Right lobe of liver (tissue), 4 donors: Measurements from ENCODE around the gene DHFR.

Experiments
- CTCF ChIP-seq, 4 donors: fragments of 200-600 bp in 3 of 4; fragments of 450-650 bp in 1 of 4; IDR thresholded peaks; one replicate each; pipeline versions ENCODE4 v1.5.1 to v1.8.0; 2016 to 2022; ENCODE audit warnings: antibody characterized with exemption in 4 of 4, mild to moderate bottlenecking in 2 of 4
- POLR2A ChIP-seq: fragments of 450-650 bp; IDR thresholded peaks from one replicate; pipeline ENCODE4 v1.6.1; 2017; ENCODE audit warnings: antibody characterized with exemption, mild to moderate bottlenecking
- donor health status: DM: no; HTN: no; CAD: no.
- donor health status: DM: no; HTN: no; CAD: no.
- donor health status: DM: no; HTN: yes; CAD: no.

- TF ChIP-seq CTCF (IDR thresholded peaks at IDR 0.05) (no peak), POLR2A (no peak)
Measured at GRCh38 chr5:80688648-80689420, 34.1 kb upstream of the DHFR start.
